HG03097 (cell line): ENCODE results near the gene CNTNAP2.
"Not testable (repeated sequence)": the region's sequence is repeated elsewhere in the genome, so short reads cannot be mapped to it uniquely, and the experiment has no call there.

ENCODE experiments used
- ATAC-seq: cut with Tn5 transposase; IDR thresholded peaks from one replicate; pipeline ENCODE4 v1.9.1; 2021; ENCODE audit not compliant: unreplicated experiment, low FRiP score

Gene CNTNAP2

DNA sequence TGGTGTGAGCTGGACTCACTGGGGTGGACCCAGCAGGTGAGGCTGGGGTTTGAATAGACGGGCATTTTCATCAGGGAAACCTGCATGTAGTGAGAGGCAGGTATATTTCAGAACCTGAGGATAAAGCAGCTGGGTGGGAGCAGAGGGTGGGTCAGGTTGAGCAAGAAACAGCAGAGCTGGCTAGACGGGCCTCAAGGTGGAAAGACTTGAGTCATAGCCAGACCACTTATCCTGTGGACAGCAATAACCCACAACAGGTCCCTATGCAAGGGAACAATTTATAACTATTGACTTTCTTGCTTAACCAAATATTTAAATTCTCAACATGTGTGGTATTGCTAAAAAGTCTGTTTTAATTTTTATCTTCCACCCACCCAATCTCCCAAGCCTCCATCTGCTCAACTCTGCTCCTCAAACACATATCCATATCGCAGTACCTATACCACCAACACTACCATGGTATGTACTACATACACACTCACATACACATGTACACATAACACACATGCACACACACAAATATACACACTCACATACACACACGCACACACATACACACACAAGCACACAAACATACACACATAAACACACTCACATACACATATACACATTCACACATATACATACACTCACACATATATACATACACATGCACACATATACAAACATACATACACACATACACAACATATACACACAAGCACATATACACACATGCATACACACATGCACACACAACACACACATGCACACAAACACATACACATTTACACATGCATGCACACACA, 2345.0 kb downstream of the CNTNAP2 start:
- ATAC-seq: no peak

DNA sequence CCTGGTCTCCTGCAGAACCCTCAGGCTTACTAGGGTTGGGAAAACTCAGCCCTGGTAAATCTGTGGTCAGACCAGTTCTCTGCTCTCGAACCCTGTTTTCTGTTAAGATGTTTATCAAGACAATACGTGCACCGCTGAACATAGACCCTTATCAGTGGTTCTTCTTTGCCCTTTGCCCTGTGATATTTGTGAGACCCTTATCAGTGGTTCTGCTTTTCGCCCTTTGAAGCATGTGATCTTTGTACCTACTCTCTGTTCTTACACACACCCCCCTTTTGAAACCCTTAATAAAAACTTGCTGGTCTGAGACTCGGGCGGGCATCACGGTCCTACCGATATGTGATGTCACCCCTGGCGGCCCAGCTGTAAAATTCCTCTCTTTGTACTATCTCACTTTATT, 2346.2 kb downstream of the CNTNAP2 start:
- ATAC-seq: not testable (repeated sequence)

DNA sequence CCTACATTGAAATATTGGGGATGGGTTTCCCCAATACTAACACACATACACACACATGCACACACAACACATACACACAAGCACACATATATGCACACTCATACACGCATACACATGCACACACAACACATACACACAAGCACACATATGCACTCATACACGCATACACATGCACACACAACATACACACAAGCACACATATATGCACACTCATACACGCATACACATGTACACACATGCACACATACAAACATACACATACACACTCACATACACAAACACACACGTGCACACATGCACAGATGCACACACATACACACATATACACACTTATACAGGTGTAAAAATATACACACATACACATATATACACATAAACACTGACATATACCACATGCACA, 2346.6 kb downstream of the CNTNAP2 start:
- no peak for ATAC-seq

DNA sequence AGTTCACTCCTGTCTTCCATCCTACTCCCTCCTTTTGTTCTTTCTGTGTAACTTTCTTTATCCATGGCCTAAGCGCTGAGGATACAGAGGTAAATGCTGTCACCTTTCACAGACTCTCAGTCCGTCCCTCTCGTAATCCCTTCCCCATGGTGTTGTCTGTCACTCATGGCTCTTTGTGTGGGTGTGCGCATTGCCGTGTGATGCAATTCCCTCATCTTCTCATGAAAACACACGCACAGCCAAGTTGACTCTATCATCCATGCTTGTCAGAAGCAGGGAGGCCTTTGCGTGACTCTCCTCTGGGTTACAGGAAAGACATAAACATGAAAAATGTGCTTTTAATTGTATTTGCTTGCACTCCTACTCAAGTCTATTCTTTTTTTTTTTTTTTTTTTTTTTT, 2348.3 kb downstream of the CNTNAP2 start:
- no peak for ATAC-seq

DNA sequence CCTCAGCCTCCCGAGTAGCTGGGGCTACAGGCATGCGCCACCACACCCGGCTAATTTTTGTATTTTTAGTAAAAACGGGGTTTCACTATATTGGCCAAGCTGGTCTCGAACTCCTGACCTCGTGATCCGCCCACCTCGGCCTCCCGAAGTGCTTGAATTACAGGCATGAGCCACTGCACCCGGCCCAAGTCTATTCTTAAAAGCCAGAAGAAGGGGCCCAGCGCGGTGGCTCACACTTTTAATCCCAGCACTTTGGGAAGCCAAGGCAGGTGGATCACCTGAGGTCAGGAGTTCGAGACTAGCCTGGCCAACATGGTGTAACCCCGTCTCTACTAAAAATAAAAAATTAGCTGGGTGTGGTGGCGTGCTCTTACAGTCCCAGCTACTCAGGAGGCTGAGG, 2348.8 kb downstream of the CNTNAP2 start:
- not testable (repeated sequence) for ATAC-seq

DNA sequence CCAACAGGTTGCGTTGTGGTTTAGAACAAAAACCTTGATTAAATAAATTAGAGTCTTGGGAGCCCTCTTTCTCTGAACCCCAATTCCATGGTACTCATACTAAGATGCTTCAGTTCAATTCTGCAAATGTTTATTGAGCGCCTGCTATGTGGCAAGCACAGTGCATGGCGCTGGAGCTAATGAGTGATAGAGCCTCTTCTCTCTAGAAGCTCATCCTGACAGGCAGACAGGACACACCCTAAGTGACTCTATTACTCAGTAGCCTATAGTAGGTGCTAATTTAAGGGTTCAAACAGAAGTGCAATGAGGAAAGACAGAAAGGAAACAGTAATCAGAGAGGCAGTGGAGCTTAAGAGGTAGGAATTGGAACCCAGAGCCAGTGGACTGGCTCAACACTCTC, 2349.5 kb downstream of the CNTNAP2 start:
- ATAC-seq: no peak

DNA sequence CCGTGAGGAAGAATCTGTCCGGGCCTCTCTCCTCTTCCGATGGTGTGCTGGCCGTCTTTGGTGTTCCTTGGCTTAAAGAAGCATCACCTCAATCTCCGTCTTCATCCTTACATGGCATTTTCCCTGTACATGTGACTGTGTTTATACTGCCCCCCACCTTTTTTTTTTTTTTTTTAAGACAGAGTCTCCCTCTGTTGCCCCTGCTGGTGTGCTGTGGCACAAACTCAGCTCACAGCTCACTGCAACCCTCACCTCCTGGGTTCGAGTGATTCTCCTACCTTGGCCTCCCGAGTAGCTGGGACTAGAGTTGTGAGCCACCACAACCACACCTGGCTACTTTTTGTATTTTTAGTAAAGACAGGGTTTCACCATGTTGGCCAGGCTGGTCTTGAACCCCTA, 2352.1 kb downstream of the CNTNAP2 start:
- ATAC-seq: no peak
